WTC11 (cell line): ENCODE measurements around the gene DHRS7. TPM values are rescaled to one million over a fixed set of nuclear protein-coding genes. Genes with fewer than 3 reads are reported as not detected.

ENCODE experiments used
- ATAC-seq: fragments of 200-7000 bp; cut with Tn5 transposase; 2 replicates; pipeline ENCODE4 v1.10.0; 2021; ENCODE audit warnings: mild to moderate bottlenecking, moderate library complexity
- CTCF ChIA-PET: fragments of 300-600 bp; sonication (Branson Sonifier 250); formaldehyde crosslinking; loops from one replicate; lab custom pipeline; 2021; ENCODE audit warnings: antibody characterized with exemption; lab: Charles Lee
- POLR2A ChIA-PET: fragments of 350-600 bp; sonication (Branson Sonifier 250); formaldehyde crosslinking; loops from one replicate; lab custom pipeline; 2021; ENCODE audit warnings: antibody characterized with exemption; lab: Charles Lee
- DNase-seq: peaks from one replicate; pipeline ENCODE4 v3.0.0; 2021; ENCODE audit warnings: low spot score
- H3K27ac Mint-ChIP-seq: 2 replicates; pipeline ENCODE4 v1.8.0; 2021; ENCODE audit warnings: mixed read lengths
- H3K27me3 Mint-ChIP-seq: 2 replicates; pipeline ENCODE4 v1.8.0; 2021; ENCODE audit warnings: low read depth, mild to moderate bottlenecking, moderate library complexity, mixed read lengths
- H3K36me3 Mint-ChIP-seq: 2 replicates; pipeline ENCODE4 v1.8.0; 2021; ENCODE audit warnings: mixed read lengths
- H3K4me1 Mint-ChIP-seq: 2 replicates; pipeline ENCODE4 v1.8.0; 2022; ENCODE audit warnings: mixed read lengths
- H3K4me3 Mint-ChIP-seq: 2 replicates; pipeline ENCODE4 v1.8.0; 2021; ENCODE audit warnings: mild to moderate bottlenecking, moderate library complexity, mixed read lengths
- H3K9me3 Mint-ChIP-seq: 2 replicates; pipeline ENCODE4 v1.8.0; 2021; ENCODE audit warnings: mixed read lengths
- GABPB1 ChIP-seq: sonication (generic); formaldehyde crosslinking; IDR thresholded peaks from 2 replicates; pipeline ENCODE4 v1.8.1; 2023; ENCODE audit warnings: mild to moderate bottlenecking, missing genetic modification reagents
- NFYB ChIP-seq: sonication (generic); formaldehyde crosslinking; conservative IDR thresholded peaks from 2 replicates; pipeline ENCODE4 v1.8.0; 2022; ENCODE audit warnings: low read depth, missing genetic modification reagents
- OVOL2 ChIP-seq: fragments of 250-450 bp; sonication (Bioruptor Pico); IDR thresholded peaks from 2 replicates; pipeline ENCODE4 v1.9.0; 2021; ENCODE audit warnings: mild to moderate bottlenecking, borderline replicate concordance
- RORB ChIP-seq: fragments of 250-450 bp; sonication (Bioruptor Pico); IDR thresholded peaks from 2 replicates; pipeline ENCODE4 v1.9.0; 2021; ENCODE audit warnings: mild to moderate bottlenecking
- SMAD4 ChIP-seq: sonication (generic); formaldehyde crosslinking; IDR thresholded peaks from 2 replicates; pipeline ENCODE4 v1.8.0; 2022; ENCODE audit warnings: mild to moderate bottlenecking, missing genetic modification reagents
- ZBTB21 ChIP-seq: sonication (generic); formaldehyde crosslinking; IDR thresholded peaks from 2 replicates; pipeline ENCODE4 v1.8.1; 2023; ENCODE audit warnings: mild to moderate bottlenecking, missing genetic modification reagents, borderline replicate concordance
- total RNA-seq: library from RNA; stranded (reverse); gene quantifications from 3 replicates; pipeline ENCODE4 v1.2.3, GENCODE V29; 2021
- TF ChIP-seq, protein P1 (sequence below): sonication (generic); formaldehyde crosslinking; IDR thresholded peaks from 2 replicates; pipeline ENCODE4 v1.8.0; 2023; ENCODE audit warnings: mild to moderate bottlenecking, missing genetic modification reagents
- TF ChIP-seq, protein P2 (sequence below): sonication (generic); formaldehyde crosslinking; IDR thresholded peaks from 2 replicates; pipeline ENCODE4 v1.8.1; 2023; ENCODE audit warnings: mild to moderate bottlenecking, missing genetic modification reagents
- TF ChIP-seq, protein P3 (sequence below): sonication (generic); formaldehyde crosslinking; IDR thresholded peaks from 2 replicates; pipeline ENCODE4 v1.8.0; 2022; ENCODE audit warnings: mild to moderate bottlenecking, missing genetic modification reagents
- TF ChIP-seq, protein P4 (sequence below): sonication (generic); formaldehyde crosslinking; IDR thresholded peaks from 2 replicates; pipeline ENCODE4 v1.8.0; 2022; ENCODE audit warnings: missing genetic modification reagents

The DHRS7 gene
- total RNA-seq, 1 experiment from 2014 or later = 39.9 TPM

DNA sequence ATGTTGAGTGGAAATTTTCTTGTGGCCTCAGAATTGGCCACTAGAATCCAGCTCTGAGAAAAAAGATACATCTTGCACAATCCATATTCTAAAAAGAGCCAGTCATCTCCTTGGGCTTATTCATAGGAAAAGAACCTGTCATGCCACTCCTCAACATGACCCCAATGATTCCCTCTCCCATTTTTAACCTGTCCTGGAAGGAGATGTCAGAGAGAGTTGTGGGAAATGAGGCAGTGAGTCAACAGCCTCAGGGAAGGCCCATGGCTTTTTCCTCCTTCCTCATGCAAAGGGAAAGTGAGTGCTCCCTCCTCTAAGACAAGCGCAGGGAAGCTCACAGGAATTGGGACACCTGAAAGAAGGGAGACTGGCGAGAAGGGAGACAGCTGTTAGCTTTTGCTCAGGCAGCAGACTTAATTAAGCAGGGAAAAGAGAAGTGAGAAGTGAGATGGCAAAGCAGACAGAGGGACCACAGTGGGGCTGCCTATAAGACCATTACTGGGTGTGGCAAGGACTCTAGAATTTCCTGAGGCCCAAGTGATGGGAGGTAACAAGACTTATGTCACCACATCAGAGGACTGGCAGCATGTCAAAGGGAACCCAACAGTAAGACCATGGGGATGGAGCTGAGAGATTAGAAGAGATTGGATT lies 10.2 kb upstream of the DHRS7 start (continued):
- TF ChIP-seq, protein P1, sequence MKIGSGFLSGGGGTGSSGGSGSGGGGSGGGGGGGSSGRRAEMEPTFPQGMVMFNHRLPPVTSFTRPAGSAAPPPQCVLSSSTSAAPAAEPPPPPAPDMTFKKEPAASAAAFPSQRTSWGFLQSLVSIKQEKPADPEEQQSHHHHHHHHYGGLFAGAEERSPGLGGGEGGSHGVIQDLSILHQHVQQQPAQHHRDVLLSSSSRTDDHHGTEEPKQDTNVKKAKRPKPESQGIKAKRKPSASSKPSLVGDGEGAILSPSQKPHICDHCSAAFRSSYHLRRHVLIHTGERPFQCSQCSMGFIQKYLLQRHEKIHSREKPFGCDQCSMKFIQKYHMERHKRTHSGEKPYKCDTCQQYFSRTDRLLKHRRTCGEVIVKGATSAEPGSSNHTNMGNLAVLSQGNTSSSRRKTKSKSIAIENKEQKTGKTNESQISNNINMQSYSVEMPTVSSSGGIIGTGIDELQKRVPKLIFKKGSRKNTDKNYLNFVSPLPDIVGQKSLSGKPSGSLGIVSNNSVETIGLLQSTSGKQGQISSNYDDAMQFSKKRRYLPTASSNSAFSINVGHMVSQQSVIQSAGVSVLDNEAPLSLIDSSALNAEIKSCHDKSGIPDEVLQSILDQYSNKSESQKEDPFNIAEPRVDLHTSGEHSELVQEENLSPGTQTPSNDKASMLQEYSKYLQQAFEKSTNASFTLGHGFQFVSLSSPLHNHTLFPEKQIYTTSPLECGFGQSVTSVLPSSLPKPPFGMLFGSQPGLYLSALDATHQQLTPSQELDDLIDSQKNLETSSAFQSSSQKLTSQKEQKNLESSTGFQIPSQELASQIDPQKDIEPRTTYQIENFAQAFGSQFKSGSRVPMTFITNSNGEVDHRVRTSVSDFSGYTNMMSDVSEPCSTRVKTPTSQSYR = no peak
- TF ChIP-seq OVOL2 (CRISPR knock-in tag) = no peak
- TF ChIP-seq RORB = no peak
- no peak for TF ChIP-seq ZBTB21 (CRISPR knock-in tag)
- TF ChIP-seq, protein P2, sequence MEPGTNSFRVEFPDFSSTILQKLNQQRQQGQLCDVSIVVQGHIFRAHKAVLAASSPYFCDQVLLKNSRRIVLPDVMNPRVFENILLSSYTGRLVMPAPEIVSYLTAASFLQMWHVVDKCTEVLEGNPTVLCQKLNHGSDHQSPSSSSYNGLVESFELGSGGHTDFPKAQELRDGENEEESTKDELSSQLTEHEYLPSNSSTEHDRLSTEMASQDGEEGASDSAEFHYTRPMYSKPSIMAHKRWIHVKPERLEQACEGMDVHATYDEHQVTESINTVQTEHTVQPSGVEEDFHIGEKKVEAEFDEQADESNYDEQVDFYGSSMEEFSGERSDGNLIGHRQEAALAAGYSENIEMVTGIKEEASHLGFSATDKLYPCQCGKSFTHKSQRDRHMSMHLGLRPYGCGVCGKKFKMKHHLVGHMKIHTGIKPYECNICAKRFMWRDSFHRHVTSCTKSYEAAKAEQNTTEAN (CRISPR knock-in tag) = no peak
- no peak for TF ChIP-seq GABPB1 (CRISPR knock-in tag)

DNA sequence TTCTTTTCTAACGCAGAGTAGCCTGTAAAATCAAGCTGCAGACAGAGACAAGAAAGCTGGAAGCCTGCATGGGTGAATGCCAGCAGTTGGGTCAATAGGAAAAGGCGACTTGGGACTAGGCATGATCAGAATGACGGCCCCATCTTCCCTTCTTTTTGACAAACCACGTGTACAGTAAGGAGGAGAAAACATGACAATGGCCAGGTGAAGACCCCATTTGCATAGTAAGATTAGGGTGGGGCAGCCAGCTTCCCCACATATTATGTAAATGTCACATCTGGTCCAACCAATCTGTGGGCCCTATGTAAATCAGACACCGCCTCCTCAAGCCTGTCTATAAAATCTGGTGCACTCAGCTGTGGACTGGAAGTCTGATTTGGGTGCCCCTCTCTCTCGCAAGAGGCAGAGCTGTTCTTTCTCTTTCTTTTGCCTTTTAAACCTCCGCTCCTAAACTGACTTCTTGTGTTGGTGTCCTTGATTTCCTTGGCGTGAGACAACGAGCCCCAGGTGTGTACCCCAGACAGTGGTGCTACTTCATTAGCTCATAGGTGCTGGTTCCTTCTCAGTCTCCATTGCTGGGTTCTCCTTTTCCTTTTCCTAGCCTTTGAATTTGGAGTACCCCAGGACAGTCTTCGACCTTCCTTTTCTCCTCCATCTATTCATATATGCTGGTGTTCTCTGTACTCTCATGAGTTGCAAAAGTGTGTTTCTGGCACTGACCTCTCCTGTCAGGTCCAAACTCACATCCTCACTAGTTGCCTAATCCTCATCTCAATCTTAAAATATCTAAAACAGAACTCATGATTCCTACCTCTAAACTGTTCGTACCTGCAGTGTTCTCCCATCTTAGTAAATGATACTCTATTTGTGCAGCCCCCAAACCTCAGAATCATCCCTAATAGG lies 9.4 kb upstream of the DHRS7 start:
- Mint-ChIP-seq H3K27me3 (no peaks in the 10 kb centered on the region; the same call in 1 of the 2 replicates), H3K4me1 (peaks cover 5% of the 10 kb centered on the region; the same call in 1 of the 2 replicates), H3K27ac (no peak overlapping the region), H3K9me3 (peaks cover 32% of the 10 kb centered on the region), H3K36me3 (no peaks in the 10 kb centered on the region), H3K4me3 (no peak overlapping the region)
- ChIA-PET POLR2A (interaction anchor here (1.8 kb wide), 1 partner anchor 10 kb away, joined by 4 read pairs; the partner anchor contains the start of gene DHRS7), CTCF (interaction anchor here (0.6 to 1.5 kb wide), 5 partner anchors 9 to 175 kb away, joined by 3 to 6 read pairs (median 5); no protein-coding TSS in a partner anchor)
- DNase-seq = no peak
- ATAC-seq = no peak
- TF ChIP-seq, protein P3, sequence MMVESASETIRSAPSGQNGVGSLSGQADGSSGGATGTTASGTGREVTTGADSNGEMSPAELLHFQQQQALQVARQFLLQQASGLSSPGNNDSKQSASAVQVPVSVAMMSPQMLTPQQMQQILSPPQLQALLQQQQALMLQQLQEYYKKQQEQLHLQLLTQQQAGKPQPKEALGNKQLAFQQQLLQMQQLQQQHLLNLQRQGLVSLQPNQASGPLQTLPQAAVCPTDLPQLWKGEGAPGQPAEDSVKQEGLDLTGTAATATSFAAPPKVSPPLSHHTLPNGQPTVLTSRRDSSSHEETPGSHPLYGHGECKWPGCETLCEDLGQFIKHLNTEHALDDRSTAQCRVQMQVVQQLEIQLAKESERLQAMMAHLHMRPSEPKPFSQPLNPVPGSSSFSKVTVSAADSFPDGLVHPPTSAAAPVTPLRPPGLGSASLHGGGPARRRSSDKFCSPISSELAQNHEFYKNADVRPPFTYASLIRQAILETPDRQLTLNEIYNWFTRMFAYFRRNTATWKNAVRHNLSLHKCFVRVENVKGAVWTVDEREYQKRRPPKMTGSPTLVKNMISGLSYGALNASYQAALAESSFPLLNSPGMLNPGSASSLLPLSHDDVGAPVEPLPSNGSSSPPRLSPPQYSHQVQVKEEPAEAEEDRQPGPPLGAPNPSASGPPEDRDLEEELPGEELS (CRISPR knock-in tag) = no peak
- TF ChIP-seq, protein P4, sequence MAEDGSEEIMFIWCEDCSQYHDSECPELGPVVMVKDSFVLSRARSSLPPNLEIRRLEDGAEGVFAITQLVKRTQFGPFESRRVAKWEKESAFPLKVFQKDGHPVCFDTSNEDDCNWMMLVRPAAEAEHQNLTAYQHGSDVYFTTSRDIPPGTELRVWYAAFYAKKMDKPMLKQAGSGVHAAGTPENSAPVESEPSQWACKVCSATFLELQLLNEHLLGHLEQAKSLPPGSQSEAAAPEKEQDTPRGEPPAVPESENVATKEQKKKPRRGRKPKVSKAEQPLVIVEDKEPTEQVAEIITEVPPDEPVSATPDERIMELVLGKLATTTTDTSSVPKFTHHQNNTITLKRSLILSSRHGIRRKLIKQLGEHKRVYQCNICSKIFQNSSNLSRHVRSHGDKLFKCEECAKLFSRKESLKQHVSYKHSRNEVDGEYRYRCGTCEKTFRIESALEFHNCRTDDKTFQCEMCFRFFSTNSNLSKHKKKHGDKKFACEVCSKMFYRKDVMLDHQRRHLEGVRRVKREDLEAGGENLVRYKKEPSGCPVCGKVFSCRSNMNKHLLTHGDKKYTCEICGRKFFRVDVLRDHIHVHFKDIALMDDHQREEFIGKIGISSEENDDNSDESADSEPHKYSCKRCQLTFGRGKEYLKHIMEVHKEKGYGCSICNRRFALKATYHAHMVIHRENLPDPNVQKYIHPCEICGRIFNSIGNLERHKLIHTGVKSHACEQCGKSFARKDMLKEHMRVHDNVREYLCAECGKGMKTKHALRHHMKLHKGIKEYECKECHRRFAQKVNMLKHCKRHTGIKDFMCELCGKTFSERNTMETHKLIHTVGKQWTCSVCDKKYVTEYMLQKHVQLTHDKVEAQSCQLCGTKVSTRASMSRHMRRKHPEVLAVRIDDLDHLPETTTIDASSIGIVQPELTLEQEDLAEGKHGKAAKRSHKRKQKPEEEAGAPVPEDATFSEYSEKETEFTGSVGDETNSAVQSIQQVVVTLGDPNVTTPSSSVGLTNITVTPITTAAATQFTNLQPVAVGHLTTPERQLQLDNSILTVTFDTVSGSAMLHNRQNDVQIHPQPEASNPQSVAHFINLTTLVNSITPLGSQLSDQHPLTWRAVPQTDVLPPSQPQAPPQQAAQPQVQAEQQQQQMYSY = peak; percentile 72

DNA sequence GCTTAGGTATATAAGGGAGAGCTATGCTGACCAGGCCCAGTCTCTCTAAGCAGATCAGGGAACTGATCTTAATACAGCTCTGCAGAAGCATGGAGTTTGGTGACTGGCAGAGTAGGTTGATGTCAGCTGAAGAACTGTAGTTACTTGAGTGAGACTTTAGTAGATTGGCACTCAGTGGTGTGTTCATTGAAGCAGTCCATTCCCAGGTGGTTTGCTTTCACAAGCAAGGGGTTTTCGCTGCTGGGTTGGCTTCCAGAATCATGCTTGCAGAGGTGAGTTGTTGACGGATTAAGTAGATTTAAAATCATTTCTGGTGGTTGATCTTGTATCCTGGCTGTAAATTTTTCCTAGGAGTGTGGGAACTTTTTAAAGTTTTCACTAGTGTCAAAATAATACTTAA lies 6.5 kb upstream of the DHRS7 start:
- H3K4me1 Mint-ChIP-seq = peaks cover 5% of the 10 kb centered on the region; the same call in 1 of the 2 replicates
- no peak for DNase-seq
- CTCF ChIA-PET = interaction anchor here (2.0 kb wide), 1 partner anchor 13 kb away, joined by 12 read pairs; no protein-coding TSS in a partner anchor
- H3K36me3 Mint-ChIP-seq = no peaks in the 10 kb centered on the region
- POLR2A ChIA-PET = no interaction called here
- H3K27ac Mint-ChIP-seq = no peak overlapping the region
- no peak for TF ChIP-seq NFYB (CRISPR knock-in tag)
- TF ChIP-seq SMAD4 = no peak
- TF ChIP-seq, all 79 proteins: peak for 0
- Mint-ChIP-seq H3K4me3 (no peak overlapping the region), H3K9me3 (peaks cover 16% of the 10 kb centered on the region), H3K27me3 (no peaks in the 10 kb centered on the region; the same call in 1 of the 2 replicates)
- no peak for ATAC-seq
